GM12801 (cell line): ENCODE results near the gene GMEB1.

ENCODE experiments used
- CTCF ChIP-seq: IDR thresholded peaks from one replicate; pipeline ENCODE4 v1.5.1; 2011; ENCODE audit warnings: control low read depth; ENCODE audit not compliant: insufficient read length; ENCODE audit errors: extremely low read depth

Gene GMEB1

GRCh38 chr1:28671254-28671780, 2.7 kb downstream of the GMEB1 start:
- TF ChIP-seq CTCF: no peak

GRCh38 chr1:28675924-28676257, 7.3 kb downstream of the GMEB1 start:
- TF ChIP-seq CTCF: no peak

GRCh38 chr1:28680151-28680550, 11.6 kb downstream of the GMEB1 start:
- TF ChIP-seq CTCF: no peak

GRCh38 chr1:28682840-28683239, 14.3 kb downstream of the GMEB1 start:
- TF ChIP-seq CTCF: no peak

- TF ChIP-seq CTCF: no peak
These were observed 16.4 kb downstream of the GMEB1 start for GRCh38 chr1:28684937-28685336.

- TF ChIP-seq CTCF: no peak
These were observed 35.0 kb downstream of the GMEB1 start for GRCh38 chr1:28703629-28704028.

- no peak for TF ChIP-seq CTCF
These were observed 47.8 kb downstream of the GMEB1 start for GRCh38 chr1:28716336-28716735.

GRCh38 chr1:28718166-28718565, 49.6 kb downstream of the GMEB1 start:
- TF ChIP-seq CTCF: no peak
